ENCODE data around the gene SMTNL2. TPM values are rescaled to one million over a fixed set of nuclear protein-coding genes. Genes with fewer than 3 reads are reported as not detected.

The SMTNL2 gene
- total RNA-seq, 2 experiments from 2014 or later: not detected

DNA sequence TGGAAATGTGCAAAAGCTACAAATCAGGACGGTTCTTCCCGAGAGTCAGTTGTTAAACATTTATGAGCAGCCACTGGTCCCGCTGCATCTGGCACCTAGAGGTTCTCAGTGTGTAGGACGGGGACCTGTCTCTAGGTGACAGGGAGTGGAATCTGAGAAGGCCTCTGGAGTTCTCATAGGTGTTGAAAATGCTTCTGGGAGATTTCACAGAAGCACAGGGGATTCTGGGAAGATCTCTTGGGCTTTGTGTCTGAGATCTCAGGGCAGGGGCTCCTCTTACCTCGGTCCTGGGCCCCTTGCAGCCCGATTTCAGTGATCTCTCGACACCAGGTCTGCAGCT lies 48.2 kb downstream of the SMTNL2 start:
- Histone ChIP-seq H3K36me3 (ENCODE audit: insufficient read depth, low read length) (no peaks in the 10 kb centered on the region), H3K4me3 (ENCODE audit: low read length) (no peak overlapping the region), H3K27me3 (ENCODE audit: control insufficient read depth in 1 of 2, insufficient read depth in 2 of 2, low read length in 2 of 2) (peaks cover 21 to 27% of the 10 kb centered on the region in 2 experiments), H3K27ac (ENCODE audit: low read depth in 1 of 2, low read length in 2 of 2) (no peak overlapping the region), H3K4me1 (ENCODE audit: insufficient read depth, low read length) (peaks cover 5% of the 10 kb centered on the region), H3K9me3 (ENCODE audit: control insufficient read depth in 1 of 2, insufficient read depth in 1 of 2, low read length in 2 of 2) (peaks cover 0 to 4% of the 10 kb centered on the region in 2 experiments)
- Mint-ChIP-seq H3K27ac (no peak overlapping the region), H3K27me3 (peaks cover 55% of the 10 kb centered on the region), H3K4me3 (no peak overlapping the region), H3K9me3 (no peaks in the 10 kb centered on the region), H3K4me1 (ENCODE audit: low read depth) (peaks cover 12% of the 10 kb centered on the region), H3K36me3 (ENCODE audit: low read depth) (no peaks in the 10 kb centered on the region)
- DNase-seq: no peak
- no peak for TF ChIP-seq CTCF (IDR thresholded peaks at IDR 0.05)
- ATAC-seq (ENCODE audit: poor library complexity): no peak
- intact Hi-C loops (cut with DNase I, micrococcal nuclease): no loop called here
- ChIA-PET CTCF (no interaction called here), POLR2A (no interaction called here)

DNA sequence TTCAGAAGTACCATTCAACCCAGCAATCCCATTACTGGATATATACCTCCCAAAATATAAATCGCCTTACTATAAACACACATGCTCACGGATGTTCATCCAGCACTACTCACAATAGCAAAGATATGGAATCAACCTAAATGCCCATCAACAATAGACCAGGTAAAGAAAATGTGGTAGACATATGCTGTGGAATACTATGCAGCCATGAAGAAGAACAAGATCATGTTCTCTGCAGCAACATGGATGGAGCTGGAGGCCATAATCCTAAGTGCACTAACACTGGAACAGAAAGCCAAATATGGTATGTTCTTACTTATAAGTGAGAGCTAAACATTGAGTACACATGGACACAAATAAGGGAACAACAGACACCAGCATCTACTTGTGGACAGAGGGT lies 49.3 kb downstream of the SMTNL2 start:
- peaks cover 25 to 30% of the 10 kb centered on the region in 2 experiments for H3K27me3 ChIP-seq (ENCODE audit: control insufficient read depth in 1 of 2, insufficient read depth in 2 of 2, low read length in 2 of 2)
- H3K4me3 Mint-ChIP-seq: no peak overlapping the region
- no peak overlapping the region for H3K4me3 ChIP-seq (ENCODE audit: low read length)
- DNase-seq (no peak), ATAC-seq (ENCODE audit: poor library complexity) (no peak)
- ChIA-PET CTCF (no interaction called here), POLR2A (no interaction called here)
- peaks cover 65% of the 10 kb centered on the region for H3K27me3 Mint-ChIP-seq
- H3K36me3 Mint-ChIP-seq (ENCODE audit: low read depth): no peaks in the 10 kb centered on the region
- no peak overlapping the region for H3K27ac Mint-ChIP-seq
- H3K9me3 Mint-ChIP-seq: no peaks in the 10 kb centered on the region
- TF ChIP-seq CTCF (IDR thresholded peaks at IDR 0.05): no peak
- peaks cover 12% of the 10 kb centered on the region for H3K4me1 Mint-ChIP-seq (ENCODE audit: low read depth)
- intact Hi-C loops (cut with DNase I, micrococcal nuclease): no loop called here
- peaks cover 0 to 4% of the 10 kb centered on the region in 2 experiments for H3K9me3 ChIP-seq (ENCODE audit: control insufficient read depth in 1 of 2, insufficient read depth in 1 of 2, low read length in 2 of 2)
- no peak overlapping the region for H3K27ac ChIP-seq (ENCODE audit: low read depth in 1 of 2, low read length in 2 of 2)
- H3K4me1 ChIP-seq (ENCODE audit: insufficient read depth, low read length): peaks cover 5% of the 10 kb centered on the region
- H3K36me3 ChIP-seq (ENCODE audit: insufficient read depth, low read length): no peaks in the 10 kb centered on the region

GRCh38 chr17:4634976-4635375 lies 50.6 kb downstream of the SMTNL2 start:
- Mint-ChIP-seq H3K9me3 (no peaks in the 10 kb centered on the region), H3K27me3 (peaks cover 73% of the 10 kb centered on the region), H3K4me3 (no peak overlapping the region), H3K27ac (no peak overlapping the region), H3K4me1 (ENCODE audit: low read depth) (peaks cover 18% of the 10 kb centered on the region), H3K36me3 (ENCODE audit: low read depth) (no peaks in the 10 kb centered on the region)
- CTCF ChIA-PET: no interaction called here
- no peak for TF ChIP-seq CTCF (IDR thresholded peaks at IDR 0.05)
- intact Hi-C loops (cut with DNase I, micrococcal nuclease): no loop called here
- DNase-seq: no peak
- H3K9me3 ChIP-seq (ENCODE audit: control insufficient read depth in 1 of 2, insufficient read depth in 1 of 2, low read length in 2 of 2): peaks cover 0 to 4% of the 10 kb centered on the region in 2 experiments
- no peaks in the 10 kb centered on the region for H3K36me3 ChIP-seq (ENCODE audit: insufficient read depth, low read length)
- no peak overlapping the region for H3K27ac ChIP-seq (ENCODE audit: low read depth in 1 of 2, low read length in 2 of 2)
- H3K27me3 ChIP-seq (ENCODE audit: control insufficient read depth in 1 of 2, insufficient read depth in 2 of 2, low read length in 2 of 2): peaks cover 33 to 38% of the 10 kb centered on the region in 2 experiments
- no peak for ATAC-seq (ENCODE audit: poor library complexity)
- peaks cover 11% of the 10 kb centered on the region for H3K4me1 ChIP-seq (ENCODE audit: insufficient read depth, low read length)
- no peak overlapping the region for H3K4me3 ChIP-seq (ENCODE audit: low read length)
- POLR2A ChIA-PET: no interaction called here
